ENCODE results near the gene ARMC12.
"Not testable (repeated sequence)": the region's sequence is repeated elsewhere in the genome, so short reads cannot be mapped to it uniquely, and the experiment has no call there.

The ARMC12 gene

GRCh38 chr6:35736982-35737412 lies at the start of gene ARMC12:
ARMC12 (plus strand) TSS chr6:35737032; CDS start chr6:35737109, 77 bp downstream.
- no peak for DNase-seq

- DNase-seq = peak; percentile 45
These were observed 48.9 kb upstream of the ARMC12 start for GRCh38 chr6:35687658-35688604.

DNA sequence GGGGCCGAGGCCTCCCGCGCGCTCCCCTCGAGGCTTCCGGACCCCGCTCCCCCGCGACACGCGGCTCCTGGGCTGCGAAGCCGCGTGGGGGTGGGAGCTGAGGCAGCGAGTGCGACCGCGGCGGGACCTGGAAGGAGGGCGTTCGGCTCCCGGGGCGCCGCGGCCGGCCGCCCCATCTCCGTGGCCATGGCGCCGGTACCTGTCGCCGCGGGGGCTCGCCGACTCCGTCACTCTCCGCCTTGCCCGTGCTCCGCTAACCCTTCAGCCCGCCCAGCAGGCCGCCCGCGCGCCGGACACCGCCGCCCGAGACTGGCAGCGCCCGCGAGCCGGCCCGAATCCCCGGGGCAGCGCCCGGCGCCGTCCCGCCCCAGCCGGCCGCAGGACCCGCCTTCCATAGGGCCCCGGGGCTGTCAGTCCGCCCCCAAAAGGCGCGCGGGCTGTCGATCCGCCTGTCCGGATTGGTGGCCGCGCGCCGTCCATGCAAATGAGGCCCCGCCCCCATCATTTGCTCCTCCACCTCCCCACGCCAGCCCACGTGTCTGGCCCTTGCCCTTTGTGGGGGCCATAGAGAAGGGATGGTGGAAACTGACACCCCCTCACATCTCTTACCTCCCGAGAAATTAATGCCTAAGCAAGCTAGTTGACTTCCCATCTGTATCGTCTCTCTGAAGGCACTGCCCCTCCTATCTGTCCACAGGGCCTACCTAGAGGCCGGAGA lies 48.1 kb upstream of the ARMC12 start, which contains the start of gene FKBP5:
Gene FKBP5 (minus strand): TSS at position 311 of the 718 bp plus-strand sequence. CDS start 46,091 bp downstream, outside the sequence.
- DNase-seq = peak; percentile 78

GRCh38 chr6:35690006-35690405 lies 46.8 kb upstream of the ARMC12 start:
- not testable (repeated sequence) for DNase-seq

DNA sequence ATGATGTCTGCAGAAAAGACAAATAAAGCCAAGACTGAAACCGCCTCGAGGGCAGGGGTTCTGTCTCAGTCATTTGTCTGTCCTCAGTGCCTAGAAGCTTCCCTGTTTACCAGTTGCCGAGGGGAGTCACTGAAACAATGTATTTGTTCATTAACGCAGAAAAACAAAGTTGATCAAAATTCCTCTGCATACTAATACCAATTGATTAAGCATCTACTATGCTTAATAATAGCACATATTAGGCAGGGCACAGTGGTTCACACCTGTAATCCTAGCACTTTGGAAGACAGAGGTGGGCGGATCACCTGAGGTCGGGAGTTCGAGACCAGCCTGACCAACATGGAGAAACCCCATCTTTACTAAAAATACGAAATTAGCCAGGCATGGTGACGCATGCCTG lies 46.3 kb upstream of the ARMC12 start:
- no peak for DNase-seq

GRCh38 chr6:35691027-35691824 lies 45.6 kb upstream of the ARMC12 start:
- DNase-seq = no peak

DNA sequence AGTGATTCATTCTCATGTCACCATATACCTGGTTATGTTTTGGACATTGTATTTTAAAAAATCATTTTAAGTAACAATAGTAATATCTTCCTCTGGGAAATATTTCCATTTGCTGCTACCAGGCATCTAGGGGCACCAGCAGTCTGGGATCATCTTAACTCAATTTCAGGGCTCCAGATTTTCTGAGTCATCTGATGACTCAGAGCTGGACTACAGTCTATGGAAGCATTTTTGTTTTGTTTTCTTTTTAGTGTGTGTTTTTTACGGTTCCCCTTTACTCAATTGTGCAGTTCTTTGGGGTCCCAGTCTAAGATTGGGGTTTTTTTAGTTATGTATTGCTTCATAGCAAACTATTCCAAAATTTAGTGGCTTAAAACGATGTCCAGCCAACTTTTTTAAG lies 42.4 kb upstream of the ARMC12 start:
- no peak for DNase-seq

DNA sequence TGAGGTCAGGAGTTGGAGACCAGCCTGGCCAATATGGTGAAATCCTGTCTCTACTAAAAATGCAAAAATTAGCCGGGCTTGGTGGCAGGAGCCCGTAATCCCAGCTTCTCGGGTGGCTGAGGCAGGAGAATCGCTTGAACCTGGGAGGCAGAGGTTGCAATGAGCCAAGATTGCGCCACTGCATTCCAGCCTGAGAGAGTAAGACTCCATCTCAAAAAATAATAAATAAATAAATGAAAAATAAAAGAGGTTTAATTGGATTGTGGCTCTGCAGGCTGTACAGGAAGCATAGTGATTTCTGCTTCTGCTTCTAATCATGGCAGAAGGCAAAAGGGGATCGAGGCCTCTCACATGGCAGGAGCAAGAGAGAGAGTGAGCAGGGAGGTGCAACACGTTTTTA lies 38.4 kb upstream of the ARMC12 start:
- not testable (repeated sequence) for DNase-seq

- no peak for DNase-seq
These were observed 38.0 kb upstream of the ARMC12 start for GRCh38 chr6:35698858-35699257.

DNA sequence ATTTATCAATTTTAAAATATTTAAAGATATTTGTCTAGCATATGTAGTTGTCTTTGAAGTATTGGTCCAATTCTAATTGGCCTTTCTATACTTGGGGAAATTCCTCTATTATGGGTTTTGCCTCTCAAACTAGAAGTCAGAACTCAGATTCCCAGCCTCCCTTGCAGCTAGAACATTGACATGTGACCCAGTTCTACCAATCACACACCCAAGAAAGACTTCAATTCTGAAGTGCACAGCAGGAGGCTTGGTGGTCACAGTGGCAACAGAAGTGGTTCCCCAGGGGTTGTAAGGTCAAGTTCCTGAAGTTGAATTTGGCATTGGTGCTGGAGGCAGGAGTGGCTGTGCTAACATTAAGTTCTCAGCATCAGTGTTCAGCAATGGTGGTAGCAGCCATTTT lies 33.3 kb upstream of the ARMC12 start:
- DNase-seq = no peak

DNA sequence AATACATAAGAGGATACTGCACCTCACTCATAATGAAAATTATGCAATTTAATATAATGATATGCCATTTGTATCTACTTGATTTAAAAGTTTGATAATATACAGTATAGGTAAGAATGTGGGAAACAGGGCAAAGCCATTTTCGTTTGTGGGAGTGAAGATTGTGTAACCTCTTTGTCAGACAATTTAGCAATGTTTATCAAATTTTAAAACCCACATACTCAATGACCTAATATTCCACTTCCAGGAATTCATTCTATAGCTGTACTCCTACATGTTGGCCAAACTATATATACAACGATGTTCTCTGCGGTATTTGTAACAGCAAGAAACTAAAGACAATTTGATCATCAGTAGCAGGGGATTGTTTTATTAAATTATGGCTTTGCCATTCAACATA lies 30.4 kb upstream of the ARMC12 start:
- no peak for DNase-seq

DNA sequence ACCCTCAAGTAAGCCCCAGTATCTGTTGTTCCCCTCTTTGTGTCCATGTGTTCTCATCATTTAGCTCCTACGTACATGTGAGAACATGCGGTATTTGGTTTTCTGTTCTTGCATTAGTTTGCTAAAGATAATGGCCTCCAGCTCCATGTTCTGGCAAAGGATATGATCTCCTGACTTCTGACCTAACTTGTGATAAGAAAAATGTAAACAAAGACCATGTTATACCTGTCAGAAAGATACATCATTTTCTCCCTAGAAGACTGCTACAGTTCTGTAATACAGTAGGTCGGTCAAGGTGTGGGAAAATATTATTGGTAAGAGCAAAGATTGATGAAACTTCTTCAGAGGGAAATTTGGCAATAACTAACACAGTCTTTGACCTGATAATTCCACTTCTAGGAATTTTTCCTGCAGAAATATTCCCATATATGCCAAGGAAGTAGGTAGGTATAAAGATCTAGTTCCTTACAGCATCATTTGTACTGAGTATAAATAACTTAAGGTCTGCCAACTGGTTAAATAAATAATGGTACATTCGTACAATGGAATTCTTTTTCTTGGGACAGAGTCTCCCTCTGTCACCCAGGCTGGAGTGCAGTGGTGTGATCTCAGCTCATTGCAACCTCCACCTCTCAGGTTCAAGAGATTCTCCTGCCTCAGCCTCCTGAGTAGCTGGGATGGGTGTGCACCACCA lies 29.0 kb upstream of the ARMC12 start:
- DNase-seq = no peak

DNA sequence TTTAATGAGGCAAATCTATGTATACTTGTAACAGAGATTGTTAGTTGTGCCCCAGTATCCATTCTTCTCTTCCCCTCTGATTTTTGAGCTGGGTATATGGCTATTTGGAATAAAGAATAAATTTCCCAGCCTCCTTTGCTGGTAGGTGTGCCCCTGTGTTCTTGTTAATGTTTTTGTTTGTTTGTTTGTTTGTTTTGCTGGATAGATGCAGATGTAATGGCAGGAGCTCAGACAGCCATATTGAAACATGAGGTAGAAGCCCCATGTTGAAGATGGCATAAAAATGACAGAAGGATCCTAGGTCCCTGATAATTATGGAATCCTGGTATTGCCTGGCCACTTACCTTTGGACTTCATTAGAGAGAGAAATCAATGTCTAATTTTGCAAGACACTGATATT lies 28.2 kb upstream of the ARMC12 start:
- DNase-seq = no peak

GRCh38 chr6:35710241-35710847 lies 26.5 kb upstream of the ARMC12 start:
- DNase-seq = no peak

DNA sequence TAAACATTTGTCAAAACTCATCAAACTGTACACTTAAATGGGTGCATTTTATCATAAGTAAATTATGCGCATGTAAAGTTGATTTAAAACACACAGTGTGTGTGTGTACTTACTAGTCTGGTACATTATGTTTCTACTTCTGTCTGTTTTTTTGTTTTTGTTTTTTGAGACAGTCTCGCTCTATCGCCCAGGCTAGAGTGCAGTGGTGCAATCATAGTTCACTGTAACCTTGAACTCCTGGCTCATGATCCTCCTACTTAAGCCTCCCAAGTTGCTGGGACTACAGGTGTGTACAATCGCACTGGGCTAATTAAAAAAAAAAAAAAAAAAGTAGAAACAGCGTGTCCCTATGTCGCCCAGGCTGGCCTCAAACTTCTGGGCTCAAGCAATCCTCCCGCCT lies 25.1 kb upstream of the ARMC12 start:
- DNase-seq = no peak

GRCh38 chr6:35713006-35713767 lies 23.6 kb upstream of the ARMC12 start:
- no peak for DNase-seq

GRCh38 chr6:35716798-35717197 lies 20.0 kb upstream of the ARMC12 start:
- DNase-seq = no peak

- no peak for DNase-seq
These were observed 19.1 kb upstream of the ARMC12 start for GRCh38 chr6:35717449-35718374.

DNA sequence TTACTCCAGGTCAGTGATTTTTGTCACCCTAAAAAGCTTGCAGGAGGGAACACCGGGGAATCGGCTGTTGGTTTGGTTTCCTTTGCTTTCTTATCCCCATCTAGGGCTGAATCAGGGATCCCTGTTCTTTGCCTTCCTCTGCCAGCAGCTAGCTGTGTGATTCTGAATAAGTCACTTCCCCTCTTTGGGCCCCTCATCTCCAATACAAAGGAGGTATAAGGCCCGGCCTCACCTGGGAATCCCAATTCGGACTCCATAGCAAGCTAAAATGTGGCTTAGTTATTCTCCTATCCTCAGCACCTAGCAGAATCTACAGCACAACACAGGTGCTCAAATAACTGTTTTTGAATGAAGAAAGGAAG lies 18.5 kb upstream of the ARMC12 start:
- no peak for DNase-seq

- no peak for DNase-seq
These were observed 17.9 kb upstream of the ARMC12 start for GRCh38 chr6:35718911-35719381.
